ENCODE measurements around the gene TGM1. TPM values are rescaled to one million over a fixed set of nuclear protein-coding genes. Genes with fewer than 3 reads are reported as not detected.

TGM1 gene
- total RNA-seq, 1 experiment from 2014 or later, result 2.9 TPM

GRCh38 chr14:24271834-24272263 lies 8.9 kb upstream of the TGM1 start:
- H3K27ac ChIP-seq (ENCODE audit: insufficient read length, low read depth, low read length), result no peak overlapping the region
- peaks cover 8% of the 10 kb centered on the region for H3K23me2 ChIP-seq (ENCODE audit: insufficient read length, low read depth, low read length, poor library complexity, severe bottlenecking)
- DNase-seq, result no peak
- H2AFZ ChIP-seq (ENCODE audit: low read length), result no peak overlapping the region
- Mint-ChIP-seq H3K36me3 (ENCODE audit: insufficient read depth in 1 of 3, low read depth in 3 of 3) (peaks cover 3 to 10% (median 6%) of the 10 kb centered on the region in 3 experiments; a peak in 5 of 7 replicates), H3K9me3 (no peaks in the 10 kb centered on the region), H3K4me1 (peaks cover 12 to 14% of the 10 kb centered on the region in 2 experiments), H3K27me3 (ENCODE audit: low read depth) (no peaks in the 10 kb centered on the region), H3K27ac (no peak overlapping the region), H3K4me3 (peak overlapping the region; percentile 83 to 86)
- no peak overlapping the region for H4K8ac ChIP-seq (replicated peaks; ENCODE audit: insufficient read length, low read depth, low read length)
- H3K18ac ChIP-seq (ENCODE audit: insufficient read length, low read depth, low read length), result no peak overlapping the region
- no peak overlapping the region for H2BK20ac ChIP-seq (ENCODE audit: low read depth, low read length, poor library complexity, severe bottlenecking)
- no peak overlapping the region for H3K56ac ChIP-seq (ENCODE audit: insufficient read length, low read depth, low read length)
- no CpG with 5 or more reads among the region's 3 CpGs for WGBS (ENCODE audit: extremely low coverage, insufficient read length, low lambda C conversion rate)
- no peak overlapping the region for H2BK5ac ChIP-seq (ENCODE audit: insufficient read length, low read length)
- no peaks in the 10 kb centered on the region for H3K79me1 ChIP-seq (ENCODE audit: insufficient read depth, low read depth, low read length, poor library complexity, severe bottlenecking)
- H3K9ac ChIP-seq (ENCODE audit: extremely low read depth, insufficient read length, low read length), result no peak overlapping the region
- H2AK5ac ChIP-seq (ENCODE audit: insufficient read length, low read length), result no peak overlapping the region
- H4K20me1 ChIP-seq (ENCODE audit: control insufficient read depth, insufficient read depth, insufficient read length), result no peaks in the 10 kb centered on the region
- TF ChIP-seq, protein P1, sequence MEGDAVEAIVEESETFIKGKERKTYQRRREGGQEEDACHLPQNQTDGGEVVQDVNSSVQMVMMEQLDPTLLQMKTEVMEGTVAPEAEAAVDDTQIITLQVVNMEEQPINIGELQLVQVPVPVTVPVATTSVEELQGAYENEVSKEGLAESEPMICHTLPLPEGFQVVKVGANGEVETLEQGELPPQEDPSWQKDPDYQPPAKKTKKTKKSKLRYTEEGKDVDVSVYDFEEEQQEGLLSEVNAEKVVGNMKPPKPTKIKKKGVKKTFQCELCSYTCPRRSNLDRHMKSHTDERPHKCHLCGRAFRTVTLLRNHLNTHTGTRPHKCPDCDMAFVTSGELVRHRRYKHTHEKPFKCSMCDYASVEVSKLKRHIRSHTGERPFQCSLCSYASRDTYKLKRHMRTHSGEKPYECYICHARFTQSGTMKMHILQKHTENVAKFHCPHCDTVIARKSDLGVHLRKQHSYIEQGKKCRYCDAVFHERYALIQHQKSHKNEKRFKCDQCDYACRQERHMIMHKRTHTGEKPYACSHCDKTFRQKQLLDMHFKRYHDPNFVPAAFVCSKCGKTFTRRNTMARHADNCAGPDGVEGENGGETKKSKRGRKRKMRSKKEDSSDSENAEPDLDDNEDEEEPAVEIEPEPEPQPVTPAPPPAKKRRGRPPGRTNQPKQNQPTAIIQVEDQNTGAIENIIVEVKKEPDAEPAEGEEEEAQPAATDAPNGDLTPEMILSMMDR (conservative IDR thresholded peaks at IDR 0.05), result no peak
- no peak overlapping the region for H3T11ph ChIP-seq (ENCODE audit: low read length)
- H3K4me1 ChIP-seq (ENCODE audit: insufficient read depth, low read length), result no peaks in the 10 kb centered on the region
- no peak overlapping the region for H3K14ac ChIP-seq (ENCODE audit: insufficient read depth, low read length)
- no peak overlapping the region for H2BK12ac ChIP-seq (ENCODE audit: insufficient read length, low read depth, low read length)
- H3K9me3 ChIP-seq (ENCODE audit: control insufficient read depth, low read depth, low read length), result no peaks in the 10 kb centered on the region
- H2BK15ac ChIP-seq (ENCODE audit: low read depth, low read length), result no peak overlapping the region
- H3K4me2 ChIP-seq (ENCODE audit: insufficient read depth, insufficient read length, low read length), result peak overlapping the region; percentile 69
- no peak overlapping the region for H3K4ac ChIP-seq (ENCODE audit: low read depth, low read length)
- H3K79me2 ChIP-seq (ENCODE audit: insufficient read depth, low read length), result no peaks in the 10 kb centered on the region
- H4K91ac ChIP-seq (ENCODE audit: insufficient read length, low read depth, low read length), result no peak overlapping the region
- no peaks in the 10 kb centered on the region for H3K27me3 ChIP-seq (ENCODE audit: insufficient read depth, low read length)
- no peak overlapping the region for H3K23ac ChIP-seq (ENCODE audit: insufficient read length, low read depth, low read length)
- no peak overlapping the region for H4K5ac ChIP-seq (ENCODE audit: insufficient read length, low read depth, low read length)
- H2BK120ac ChIP-seq (ENCODE audit: low read depth, low read length, poor library complexity, severe bottlenecking), result no peak overlapping the region
